ENCODE data around the gene LAMC2. TPM values are rescaled to one million over a fixed set of nuclear protein-coding genes. Genes with fewer than 3 reads are reported as not detected.

LAMC2 gene
- total and polyA plus RNA-seq, 2 of the 8 experiments (the other 6 are each of a cell fraction or from before 2014, with no cell fraction given) = 4.6 to 12.9 TPM

DNA sequence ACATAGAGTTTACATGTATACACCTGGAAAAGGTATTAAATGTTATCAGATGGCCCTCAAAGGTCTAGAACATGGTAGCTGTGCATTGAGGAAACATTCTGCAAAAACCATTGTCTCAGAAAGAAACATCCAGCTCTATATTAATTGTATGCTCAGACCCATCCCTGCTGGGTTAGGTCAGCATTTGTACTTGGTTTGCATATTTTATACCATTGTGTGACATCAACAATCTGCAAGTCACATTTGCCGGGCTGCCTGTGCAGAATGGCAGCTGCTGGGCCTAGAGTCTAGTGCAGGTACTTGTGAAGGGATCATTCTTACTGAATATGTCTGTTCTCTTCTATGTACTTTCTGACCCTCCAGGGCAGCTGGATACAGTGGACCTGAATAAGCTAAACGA is 43.9 kb upstream of the LAMC2 start:
- no peak overlapping the region for H3K9ac ChIP-seq (replicated peaks in 1 of 4; ENCODE audit: extremely low read depth in 1 of 4, low read depth in 3 of 4, low read length in 3 of 4)
- H4K5ac ChIP-seq (ENCODE audit: insufficient read length, low read depth, low read length) = no peak overlapping the region
- DNase-seq (ENCODE audit: low read depth in 1 of 2, low spot score in 2 of 2) (no peak), FAIRE-seq (no peak)
- ChIA-PET POLR2A (ENCODE audit: partially characterized antibody) (no interaction called here), CTCF (ENCODE audit: partially characterized antibody) (interaction anchor here (1.2 kb wide), 1 partner anchor 10 kb away, joined by 4 read pairs; no protein-coding TSS in a partner anchor)
- no peaks in the 10 kb centered on the region for H3K27me3 ChIP-seq (replicated peaks in 1 of 4; ENCODE audit: control insufficient read depth in 3 of 4, extremely low read depth in 1 of 4, insufficient read depth in 3 of 4, low read length in 3 of 4)
- no peaks in the 10 kb centered on the region for H4K20me1 ChIP-seq (replicated peaks in 1 of 2; ENCODE audit: control insufficient read depth in 1 of 2, insufficient read depth in 2 of 2, low read length in 2 of 2)
- H4K8ac ChIP-seq (ENCODE audit: extremely low read depth, insufficient read depth, low read length) = no peak overlapping the region
- H3K36me3 ChIP-seq (ENCODE audit: control insufficient read depth in 2 of 4, insufficient read depth in 4 of 4, low read length in 3 of 4) = peaks cover 0 to 16% (median 12%) of the 10 kb centered on the region in 4 experiments; a peak in 6 of 8 replicates
- H3K27ac ChIP-seq (ENCODE audit: low read depth, low read length) = no peak overlapping the region
- H2AFZ ChIP-seq (ENCODE audit: low read length) = no peak overlapping the region
- H2BK15ac ChIP-seq (ENCODE audit: low read length) = no peak overlapping the region
- no peak overlapping the region for H3K4me2 ChIP-seq (ENCODE audit: insufficient read depth in 1 of 2, low read depth in 2 of 2, low read length in 2 of 2)
- H3K4me3 ChIP-seq (ENCODE audit: extremely low read depth in 1 of 4, insufficient read depth in 2 of 4, low read depth in 3 of 4, low read length in 4 of 4) = no peak overlapping the region
- H3K56ac ChIP-seq (replicated peaks; ENCODE audit: insufficient read length, low read depth, low read length) = no peak overlapping the region
- no peak overlapping the region for H3K4ac ChIP-seq (replicated peaks; ENCODE audit: insufficient read length, low read depth, low read length)
- H2AK5ac ChIP-seq (ENCODE audit: low read depth, low read length) = no peak overlapping the region
- no peak overlapping the region for H2BK12ac ChIP-seq (ENCODE audit: low read depth, low read length)
- no peaks in the 10 kb centered on the region for H3K9me3 ChIP-seq (ENCODE audit: insufficient read depth in 2 of 2, low read depth in 1 of 2, low read length in 1 of 2)
- H4K91ac ChIP-seq (replicated peaks; ENCODE audit: insufficient read length, low read length) = no peak overlapping the region
- no peak overlapping the region for H3K14ac ChIP-seq (ENCODE audit: insufficient read length)
- no peaks in the 10 kb centered on the region for H3K4me1 ChIP-seq (replicated peaks in 1 of 4; ENCODE audit: control insufficient read depth in 3 of 4, insufficient read depth in 4 of 4, low read length in 3 of 4)
- WGBS, 2 experiments (ENCODE audit: extremely low coverage in 1 of 2, insufficient coverage in 1 of 2, insufficient read length in 1 of 2, insufficient replicate concordance in 2 of 2, low coverage in 1 of 2, low lambda C conversion rate in 2 of 2, missing lambda C conversion rate in 1 of 2) = 84% methylated on average over 2 of the region's 2 CpGs; no CpG with 5 or more reads in 1 of the 2 experiments
- no peaks in the 10 kb centered on the region for H3K79me1 ChIP-seq (ENCODE audit: low read depth, low read length)
- H3K23ac ChIP-seq (ENCODE audit: insufficient read length) = no peak overlapping the region
- no peaks in the 10 kb centered on the region for H3K23me2 ChIP-seq (ENCODE audit: low read depth, low read length)
- no peaks in the 10 kb centered on the region for H3K79me2 ChIP-seq (ENCODE audit: control insufficient read depth in 1 of 2, insufficient read depth in 2 of 2, low read length in 2 of 2)
- no peak overlapping the region for H2BK5ac ChIP-seq (ENCODE audit: low read depth, low read length)
- H3K18ac ChIP-seq (ENCODE audit: extremely low read depth, low read length) = no peak overlapping the region
- no peak overlapping the region for H2BK20ac ChIP-seq (ENCODE audit: low read length)
- no peak overlapping the region for H2BK120ac ChIP-seq (replicated peaks; ENCODE audit: low read depth, low read length)
- TF ChIP-seq KDM4A (IDR thresholded peaks at IDR 0.05; ENCODE audit: low read depth, low read length, severe bottlenecking) (no peak), SP1 (IDR thresholded peaks at IDR 0.05; ENCODE audit: low read depth, low read length) (no peak), CTBP2 (IDR thresholded peaks at IDR 0.05; ENCODE audit: borderline replicate concordance, insufficient read depth, insufficient read length, low read length) (no peak), CBX8 (IDR thresholded peaks at IDR 0.05; ENCODE audit: borderline replicate concordance, low read depth, low read length) (no peak)
